SW480 (cell line): ENCODE results near the gene ACP4.
A peak's percentile ranks its signal among the peaks of the same experiment; 100 is the strongest.
"Not testable (repeated sequence)": the region's sequence is repeated elsewhere in the genome, so short reads cannot be mapped to it uniquely, and the experiment has no call there.

Experiments
- DNase-seq: peaks from one replicate; pipeline ENCODE4 v3.0.0-alpha.2; 2016; ENCODE audit warnings: low spot score

ACP4 gene, protein sequence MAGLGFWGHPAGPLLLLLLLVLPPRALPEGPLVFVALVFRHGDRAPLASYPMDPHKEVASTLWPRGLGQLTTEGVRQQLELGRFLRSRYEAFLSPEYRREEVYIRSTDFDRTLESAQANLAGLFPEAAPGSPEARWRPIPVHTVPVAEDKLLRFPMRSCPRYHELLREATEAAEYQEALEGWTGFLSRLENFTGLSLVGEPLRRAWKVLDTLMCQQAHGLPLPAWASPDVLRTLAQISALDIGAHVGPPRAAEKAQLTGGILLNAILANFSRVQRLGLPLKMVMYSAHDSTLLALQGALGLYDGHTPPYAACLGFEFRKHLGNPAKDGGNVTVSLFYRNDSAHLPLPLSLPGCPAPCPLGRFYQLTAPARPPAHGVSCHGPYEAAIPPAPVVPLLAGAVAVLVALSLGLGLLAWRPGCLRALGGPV

DNA sequence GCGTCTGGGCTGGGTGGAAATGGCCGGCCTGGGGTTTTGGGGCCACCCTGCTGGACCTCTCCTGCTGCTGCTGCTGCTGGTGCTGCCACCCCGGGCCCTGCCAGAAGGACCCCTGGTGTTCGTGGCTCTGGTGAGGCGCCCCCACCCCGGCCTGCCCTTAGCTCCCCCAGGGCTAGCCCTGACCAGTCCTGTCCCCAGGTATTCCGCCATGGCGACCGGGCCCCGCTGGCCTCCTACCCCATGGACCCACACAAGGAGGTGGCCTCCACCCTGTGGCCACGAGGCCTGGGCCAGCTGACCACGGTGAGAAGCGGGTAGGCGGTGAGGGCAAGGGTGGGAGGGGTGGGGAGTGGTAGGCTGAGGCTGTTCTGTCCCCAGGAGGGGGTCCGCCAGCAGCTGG, at the start of gene ACP4:
Gene ACP4, plus strand, starts transcription at position 20 of the 400 bp plus-strand sequence. Its CDS starts 0 bp downstream, at position 20.
- no peak for DNase-seq

DNA sequence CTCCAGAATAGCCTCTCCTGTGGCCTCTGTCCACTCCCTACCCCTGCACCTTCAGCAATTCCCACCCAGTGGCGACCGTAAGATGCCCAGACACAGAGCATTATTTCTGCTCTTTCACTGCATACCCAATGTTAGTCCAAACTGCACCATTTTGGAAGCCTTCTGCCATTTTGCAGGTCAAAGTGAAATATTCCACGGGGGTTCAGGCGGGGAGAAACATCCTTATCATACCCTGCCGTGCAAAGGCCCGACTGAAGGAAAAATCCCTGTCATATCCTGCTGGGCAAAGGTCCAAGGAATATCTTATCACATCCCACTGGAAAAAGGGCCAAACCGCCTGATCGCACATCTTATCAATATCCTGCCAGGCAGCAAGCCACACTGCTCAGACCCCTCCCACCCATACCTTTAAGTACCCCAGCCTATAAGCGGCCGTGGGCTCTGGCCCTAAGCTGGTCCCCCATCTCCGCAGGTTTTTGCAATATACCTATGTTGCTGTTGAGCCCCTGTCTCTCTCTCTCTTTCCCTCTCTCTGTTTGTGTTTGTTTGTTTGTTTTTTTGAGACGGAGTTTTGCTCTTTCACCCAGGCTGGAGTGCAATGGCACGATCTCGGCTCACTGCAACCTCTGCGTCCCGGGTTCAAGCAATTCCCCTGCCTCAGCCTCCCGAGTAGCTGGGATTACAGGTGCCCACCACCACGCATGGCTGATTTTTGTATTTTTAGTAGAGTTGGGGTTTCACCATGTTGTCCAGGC, 48.9 kb upstream of the ACP4 start:
- DNase-seq, result no peak

DNA sequence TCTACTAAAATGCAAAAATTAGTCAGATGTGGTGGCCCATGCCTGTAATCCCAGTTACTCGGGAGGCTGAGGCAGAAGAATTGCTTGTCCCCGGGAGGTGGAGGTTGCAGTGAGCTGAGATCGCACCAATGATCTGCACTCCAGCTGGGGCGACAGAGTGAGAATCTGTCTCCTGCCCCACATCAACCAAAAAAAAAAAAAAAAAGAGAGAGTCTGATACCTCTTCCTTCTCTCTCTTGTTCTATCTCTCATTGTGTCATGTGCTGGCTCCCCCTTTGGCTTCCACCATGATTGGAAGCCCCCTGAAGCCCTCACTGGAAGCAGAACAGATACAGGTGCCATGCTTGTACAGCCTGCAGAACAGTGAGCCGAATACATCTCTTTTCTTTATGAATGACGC, 46.7 kb upstream of the ACP4 start:
- DNase-seq, result no peak

DNA sequence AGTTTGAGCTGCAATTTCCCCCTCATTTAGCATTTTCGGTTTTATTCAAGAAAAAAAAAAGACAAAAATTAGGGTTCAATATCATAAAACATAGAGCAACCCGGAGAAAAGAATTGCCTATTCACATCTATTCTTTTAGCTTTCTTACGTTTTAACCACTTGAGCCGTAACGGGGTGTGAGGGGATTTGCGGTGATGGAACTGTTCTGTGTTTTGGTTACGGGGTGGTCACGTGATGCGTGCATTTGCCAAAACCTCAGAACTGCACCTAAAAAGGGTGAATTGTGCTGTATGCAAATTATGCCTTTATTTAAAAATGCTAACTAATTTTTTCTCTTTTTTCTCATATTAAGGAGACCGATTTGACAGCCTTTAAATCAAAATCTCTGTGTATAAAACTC, 45.0 kb upstream of the ACP4 start:
- DNase-seq, result no peak

DNA sequence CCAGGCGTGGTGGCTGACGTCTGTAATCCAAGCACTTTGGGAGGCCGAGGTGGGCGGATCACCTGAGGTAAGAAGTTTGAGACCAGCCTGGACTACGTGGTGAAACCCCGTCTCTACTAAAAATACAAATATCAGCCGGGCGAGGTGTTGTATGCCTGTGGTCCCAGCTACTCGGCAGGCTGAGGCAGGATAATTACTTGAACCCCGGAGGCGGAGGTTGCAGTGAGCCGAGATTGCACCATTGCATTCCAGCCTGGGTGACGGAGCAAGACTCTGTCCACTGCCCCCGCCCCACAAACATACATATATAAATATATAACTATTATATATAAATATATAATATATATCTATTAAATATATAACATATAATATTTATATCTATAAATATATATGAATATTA, 43.1 kb upstream of the ACP4 start:
- DNase-seq, result not testable (repeated sequence)

DNA sequence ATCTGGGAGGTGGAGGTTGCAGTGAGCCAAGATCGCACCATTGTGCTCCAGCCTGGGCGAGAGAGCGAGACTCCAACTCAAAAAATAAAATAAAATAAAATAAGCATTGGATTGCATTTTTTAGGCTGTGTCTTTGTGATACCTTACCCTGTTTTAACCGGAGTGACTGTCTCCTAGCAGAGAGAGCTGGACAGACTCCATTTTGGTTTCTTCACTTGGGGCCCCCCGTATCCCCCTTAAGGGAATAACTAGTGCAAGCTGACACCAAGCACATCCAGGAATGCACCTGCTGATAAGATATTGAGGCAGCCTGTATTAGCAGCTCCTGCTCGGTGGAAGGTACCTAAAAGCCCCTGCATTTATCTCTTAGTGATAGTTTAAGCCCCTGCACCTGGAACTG, 40.7 kb upstream of the ACP4 start:
- no peak for DNase-seq

DNA sequence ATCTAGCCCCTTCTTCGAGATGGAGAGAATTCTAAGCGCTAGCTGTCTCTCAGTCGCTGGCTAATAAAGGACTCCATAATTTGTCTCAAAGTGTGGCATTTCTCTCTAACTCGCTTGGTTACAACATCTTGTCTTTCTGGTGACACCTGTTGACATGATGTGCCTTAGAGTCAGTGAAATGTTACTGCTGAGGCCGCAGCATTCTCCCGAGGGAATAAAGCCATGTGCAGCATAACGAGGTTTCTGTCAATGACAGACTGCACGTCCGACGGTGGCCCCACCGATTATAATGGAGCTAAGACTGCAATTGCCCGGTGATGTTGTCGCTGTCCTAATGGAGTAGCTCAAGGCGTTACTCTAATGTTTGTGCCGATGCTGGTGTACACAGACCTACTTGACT, 40.2 kb upstream of the ACP4 start:
- DNase-seq, result no peak

DNA sequence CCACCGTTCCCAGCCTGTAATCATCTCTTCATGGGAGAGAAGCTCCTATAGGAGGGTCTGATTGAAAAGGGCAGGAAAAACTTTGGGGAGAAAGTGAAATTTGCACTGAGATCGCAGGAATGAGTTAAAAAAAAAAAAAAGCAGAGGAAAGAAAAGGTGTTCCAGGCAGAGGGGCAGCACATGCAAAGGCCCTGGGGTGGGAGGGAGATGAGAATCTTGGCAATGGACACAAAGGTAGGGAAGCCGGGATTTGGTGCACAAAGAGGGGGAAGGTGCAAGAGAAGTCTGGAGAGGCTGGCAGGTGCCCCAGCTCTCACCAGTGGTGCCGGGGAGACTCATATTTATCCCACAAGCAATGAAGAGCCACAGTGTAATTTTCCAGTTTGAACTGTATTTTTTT, 36.3 kb upstream of the ACP4 start:
- no peak for DNase-seq

DNA sequence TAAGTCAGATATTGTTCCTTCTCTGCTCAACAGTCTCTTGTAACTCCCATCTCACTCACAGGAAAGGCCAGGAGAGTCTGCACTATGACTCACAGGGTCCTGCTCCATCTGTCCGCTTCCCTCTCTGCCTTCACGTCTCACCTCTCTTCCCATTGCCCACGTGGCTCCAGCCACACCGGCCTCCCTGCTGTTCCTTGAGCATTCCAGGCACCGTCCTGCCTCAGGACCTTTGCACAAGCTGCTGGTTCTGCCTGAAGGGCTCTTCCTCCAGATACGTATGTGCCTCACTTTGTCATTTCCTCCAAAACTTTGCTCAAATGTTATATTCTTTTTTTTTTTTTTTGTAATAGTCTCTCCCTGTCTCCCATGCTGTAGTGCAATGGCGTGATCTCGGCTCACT, 34.0 kb upstream of the ACP4 start:
- not testable (repeated sequence) for DNase-seq

DNA sequence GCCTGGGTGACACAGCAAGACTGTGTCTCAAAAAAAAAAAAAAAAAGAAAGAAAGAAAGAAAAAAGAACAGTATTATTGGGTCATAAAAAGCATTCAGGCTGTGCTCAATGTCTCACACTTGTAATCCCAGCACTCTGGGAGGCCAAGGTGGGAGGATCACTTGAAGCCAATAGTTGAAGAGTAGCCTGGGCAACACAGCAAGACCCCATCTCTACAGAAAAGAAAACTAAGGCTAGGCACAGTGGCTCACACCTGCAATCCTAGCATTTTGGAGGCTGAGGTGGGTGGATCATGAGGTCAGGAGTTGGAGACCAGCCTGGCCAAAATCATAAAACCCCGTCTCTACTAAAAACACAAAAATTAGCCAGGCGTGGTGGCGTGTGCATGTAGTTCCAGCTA, 32.6 kb upstream of the ACP4 start:
- not testable (repeated sequence) for DNase-seq

DNA sequence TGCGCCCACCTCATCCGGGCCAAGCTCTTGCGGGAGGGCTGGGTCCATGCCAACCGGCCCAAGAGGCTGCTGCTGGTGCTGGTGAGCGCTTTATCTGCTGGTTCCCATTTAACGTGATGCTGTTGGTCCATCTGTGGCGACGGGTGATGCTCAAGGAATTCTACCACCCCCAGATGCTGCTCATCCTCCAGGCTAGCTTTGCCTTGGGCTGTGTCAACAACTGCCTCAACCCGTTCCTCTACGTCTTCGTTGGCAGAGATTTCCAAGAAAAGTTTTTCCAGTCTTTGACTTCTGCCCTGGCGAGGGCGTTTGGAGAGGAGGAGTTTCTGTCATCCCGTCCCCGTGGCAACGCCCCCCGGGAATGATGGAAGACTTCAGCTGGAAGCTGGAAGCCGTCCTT, 31.1 kb upstream of the ACP4 start:
- not testable (repeated sequence) for DNase-seq

DNA sequence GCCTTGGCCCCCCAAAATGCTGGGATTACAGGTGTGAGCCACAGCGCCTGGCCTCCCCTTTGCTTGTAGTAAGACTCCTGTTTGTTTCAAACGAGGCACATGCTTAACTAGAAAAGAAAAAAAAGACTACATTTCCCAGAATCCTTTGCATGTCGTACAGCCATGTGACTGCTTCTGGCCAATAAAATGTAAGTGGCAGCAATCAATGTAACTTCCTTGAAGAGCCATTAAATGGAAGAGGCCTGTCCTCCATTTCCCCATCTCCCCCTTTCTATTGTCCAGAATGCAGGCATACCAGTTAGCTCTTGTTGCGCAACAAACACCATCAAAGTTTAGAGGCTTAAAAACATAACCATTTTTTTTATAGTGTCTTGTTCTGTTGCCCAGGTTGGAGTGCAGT, 30.3 kb upstream of the ACP4 start:
- DNase-seq, result peak; percentile 70

DNA sequence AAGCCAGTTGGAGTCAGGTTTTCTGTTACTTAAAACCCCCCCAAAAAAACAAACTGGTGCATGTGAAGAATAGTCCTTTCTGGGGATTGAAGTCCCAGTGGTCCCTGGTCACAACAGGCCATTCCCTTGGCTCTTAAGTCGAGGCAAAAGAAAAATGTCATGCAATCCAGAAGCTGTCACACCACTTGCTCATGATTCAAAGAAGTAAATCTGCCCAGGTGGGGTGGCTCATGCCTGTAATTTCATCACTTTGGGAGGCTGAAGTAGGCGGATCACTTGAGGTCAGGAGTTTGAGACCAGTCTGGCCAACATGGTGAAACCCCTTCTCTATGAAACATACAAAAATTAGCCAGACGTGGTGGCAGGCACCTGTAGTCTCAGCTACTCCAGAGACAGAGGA, 28.7 kb upstream of the ACP4 start:
- not testable (repeated sequence) for DNase-seq

DNA sequence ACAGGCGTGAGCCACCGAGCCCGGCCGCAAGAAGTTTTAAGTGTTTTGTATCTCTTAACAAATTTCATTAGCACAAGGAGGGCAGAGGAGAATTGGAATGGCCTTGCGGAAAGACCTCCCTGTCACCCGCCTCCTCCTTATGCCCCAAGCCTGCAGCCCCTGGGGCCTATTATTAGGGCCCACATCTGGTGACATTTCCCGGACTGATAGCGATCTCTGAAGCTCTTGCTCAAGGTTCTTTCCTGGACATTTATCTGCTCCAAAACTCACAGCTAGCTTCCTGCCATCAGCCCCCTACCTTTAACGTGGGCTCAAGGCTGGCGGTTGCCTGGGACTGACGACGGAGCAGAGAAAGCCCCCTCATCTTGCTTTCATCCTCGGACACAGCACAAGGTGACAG, 26.7 kb upstream of the ACP4 start:
- not testable (repeated sequence) for DNase-seq

DNA sequence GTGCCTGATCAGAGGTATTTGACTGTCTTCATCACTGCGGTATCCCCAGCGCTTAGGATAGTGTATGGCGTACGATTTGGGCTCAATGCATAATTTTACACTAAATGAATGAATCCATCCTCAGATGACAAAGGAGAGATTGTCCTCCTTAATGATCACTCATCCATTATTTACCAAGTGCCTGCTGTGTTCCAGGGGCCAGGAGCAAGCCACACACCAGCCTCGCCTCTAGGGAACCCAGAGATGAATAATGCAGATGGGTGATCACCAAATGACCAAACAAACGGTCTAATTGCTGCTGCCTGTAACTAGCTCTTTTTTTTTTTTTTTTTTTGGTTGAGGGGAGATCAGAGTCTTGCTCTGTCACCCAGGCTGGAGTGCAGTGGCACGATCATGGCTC, 25.8 kb upstream of the ACP4 start:
- no peak for DNase-seq

DNA sequence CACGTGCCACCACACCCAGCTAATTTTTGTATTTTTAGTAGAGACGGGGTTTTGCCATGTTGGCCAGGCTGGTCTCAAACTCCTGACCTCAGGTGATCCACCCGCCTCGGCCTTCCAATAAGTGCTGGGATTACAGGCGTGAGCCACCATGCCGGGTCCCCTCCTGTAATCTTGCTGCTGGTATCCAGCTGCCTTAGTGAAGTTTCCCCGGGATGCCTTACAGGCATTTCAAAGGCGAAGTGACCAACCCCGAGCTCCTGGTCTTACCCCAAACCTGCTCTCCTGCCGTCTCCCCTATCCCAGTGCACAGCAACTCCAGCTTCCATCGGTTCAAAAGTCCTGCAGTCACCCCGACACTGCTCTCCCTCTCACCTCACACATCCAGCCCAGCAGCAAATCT, 23.5 kb upstream of the ACP4 start:
- DNase-seq, result not testable (repeated sequence)

DNA sequence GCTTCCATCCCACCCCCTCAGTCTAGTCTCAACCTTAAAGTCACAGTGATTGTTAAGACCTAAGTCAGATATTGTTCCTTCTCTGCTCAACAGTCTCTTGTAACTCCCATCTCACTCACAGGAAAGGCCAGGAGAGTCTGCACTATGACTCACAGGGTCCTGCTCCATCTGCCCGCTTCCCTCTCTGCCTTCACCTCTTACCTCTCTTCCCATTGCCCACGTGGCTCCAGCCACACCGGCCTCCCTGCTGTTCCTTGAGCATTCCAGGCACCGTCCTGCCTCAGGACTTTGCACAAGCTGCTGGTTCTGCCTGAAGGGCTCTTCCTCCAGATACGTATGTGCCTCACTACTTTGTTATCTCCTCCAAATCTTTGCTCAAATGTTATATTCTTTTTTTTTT, 23.0 kb upstream of the ACP4 start:
- peak; percentile 46 for DNase-seq

DNA sequence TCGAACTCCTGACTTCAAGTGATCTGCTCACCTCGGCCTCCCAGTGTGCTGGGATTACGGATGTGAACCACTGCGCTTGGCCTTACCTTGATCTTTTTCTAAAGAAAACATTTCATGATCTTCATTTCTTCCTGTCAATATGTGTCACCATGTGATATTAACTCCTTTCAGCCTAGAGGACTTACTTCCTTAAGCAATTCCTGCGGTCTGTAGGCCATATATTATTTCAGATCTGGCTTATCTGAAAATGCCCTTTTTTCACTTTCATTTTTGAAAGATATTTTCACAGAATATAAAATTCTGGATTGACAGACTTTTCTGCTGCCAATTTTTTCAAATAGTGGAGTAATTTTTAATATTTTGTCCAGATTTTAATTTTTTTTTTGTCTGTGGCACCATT, 21.9 kb upstream of the ACP4 start:
- no peak for DNase-seq

DNA sequence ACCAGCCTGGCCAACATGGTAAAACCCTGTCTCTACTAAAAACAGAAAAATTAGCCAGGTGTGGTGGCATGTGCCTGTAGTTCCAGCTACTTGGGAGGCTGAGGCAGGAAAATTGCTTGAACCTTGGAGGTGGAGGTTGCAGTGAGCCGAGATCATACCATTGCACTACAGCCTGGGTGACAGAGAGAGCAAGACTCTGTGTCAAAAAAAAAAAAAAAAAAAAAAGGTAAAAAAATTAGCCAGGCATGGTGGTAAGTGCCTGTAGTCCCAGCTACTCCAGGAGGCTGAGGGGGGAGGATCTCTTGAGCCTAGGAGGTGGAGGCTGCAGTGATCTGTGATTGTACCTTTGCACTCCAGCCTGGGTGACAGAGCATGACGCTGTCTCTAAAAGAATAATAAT, 20.1 kb upstream of the ACP4 start, which contains the start of gene GPR32:
Gene GPR32, plus strand, starts transcription at position 301 of the 400 bp plus-strand sequence. CDS start 137 bp downstream, outside the sequence.
- DNase-seq, result not testable (repeated sequence)

DNA sequence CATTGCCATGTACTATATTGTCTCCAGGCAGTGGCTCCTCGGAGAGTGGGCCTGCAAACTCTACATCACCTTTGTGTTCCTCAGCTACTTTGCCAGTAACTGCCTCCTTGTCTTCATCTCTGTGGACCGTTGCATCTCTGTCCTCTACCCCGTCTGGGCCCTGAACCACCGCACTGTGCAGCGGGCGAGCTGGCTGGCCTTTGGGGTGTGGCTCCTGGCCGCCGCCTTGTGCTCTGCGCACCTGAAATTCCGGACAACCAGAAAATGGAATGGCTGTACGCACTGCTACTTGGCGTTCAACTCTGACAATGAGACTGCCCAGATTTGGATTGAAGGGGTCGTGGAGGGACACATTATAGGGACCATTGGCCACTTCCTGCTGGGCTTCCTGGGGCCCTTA, 19.3 kb upstream of the ACP4 start:
- DNase-seq, result no peak

DNA sequence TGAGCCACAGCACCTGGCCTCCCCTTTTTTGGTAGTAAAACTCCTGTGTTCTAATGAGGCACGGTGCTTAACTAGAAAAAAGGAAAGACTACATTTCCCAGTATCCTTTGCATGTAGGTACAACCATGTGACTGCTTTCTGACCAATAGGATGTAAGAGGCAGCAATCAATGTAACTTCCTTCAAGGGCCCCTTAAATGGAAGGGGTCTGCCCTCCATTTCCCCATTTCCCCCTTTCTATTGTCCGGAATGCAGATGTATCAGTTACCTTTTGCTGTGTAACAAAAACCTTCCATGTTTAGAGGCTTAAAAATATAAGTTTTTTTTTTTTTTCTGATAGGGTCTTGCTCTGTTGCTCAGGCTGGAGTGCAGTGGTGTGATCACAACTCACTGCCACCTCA, 17.7 kb upstream of the ACP4 start:
- DNase-seq, result peak; percentile 68

DNA sequence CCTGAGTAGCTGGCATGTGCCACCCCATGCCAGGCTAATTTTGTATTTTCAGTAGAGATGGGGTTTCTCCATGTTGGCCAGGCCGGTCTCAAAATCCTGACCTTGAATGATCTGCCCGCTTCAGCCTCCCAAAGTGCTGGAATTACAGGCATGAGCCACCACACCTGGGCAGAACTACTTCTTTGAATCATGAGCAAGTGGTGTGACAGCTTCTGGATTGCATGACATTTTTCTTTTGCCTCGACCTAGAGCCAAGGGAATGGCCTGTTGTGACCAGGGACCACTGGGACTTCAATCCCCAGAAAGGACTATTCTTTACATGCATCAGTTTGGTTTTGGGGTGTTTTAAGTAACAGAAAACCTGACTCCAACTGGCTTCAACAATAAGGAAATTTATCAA, 17.3 kb upstream of the ACP4 start:
- DNase-seq, result not testable (repeated sequence)

DNA sequence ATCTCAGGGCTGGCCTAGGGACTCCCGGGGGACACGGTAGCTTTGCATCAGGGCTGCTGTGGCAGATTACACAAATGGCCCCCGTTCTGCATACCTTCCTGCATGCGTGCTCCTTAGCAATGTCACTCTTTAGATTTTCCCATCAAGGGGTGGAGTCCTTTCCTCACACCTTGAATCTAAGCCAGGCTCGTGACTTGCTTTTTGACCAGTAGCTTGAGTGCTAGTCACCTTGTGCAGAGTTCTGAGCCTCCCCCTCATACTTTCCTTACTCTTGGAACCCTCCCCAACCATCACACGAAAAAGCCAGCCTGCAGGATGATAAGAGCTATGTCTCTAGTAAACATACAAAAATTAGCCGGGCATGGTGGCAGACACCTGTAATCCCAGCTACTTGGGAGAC, 16.8 kb upstream of the ACP4 start:
- not testable (repeated sequence) for DNase-seq
